ENCODE data around the gene WDR1. TPM values are rescaled to one million over a fixed set of nuclear protein-coding genes. Genes with fewer than 3 reads are reported as not detected.

WDR1 gene
- total and polyA plus RNA-seq, 2 donors from 2014 or later: 176 to 313 TPM

DNA sequence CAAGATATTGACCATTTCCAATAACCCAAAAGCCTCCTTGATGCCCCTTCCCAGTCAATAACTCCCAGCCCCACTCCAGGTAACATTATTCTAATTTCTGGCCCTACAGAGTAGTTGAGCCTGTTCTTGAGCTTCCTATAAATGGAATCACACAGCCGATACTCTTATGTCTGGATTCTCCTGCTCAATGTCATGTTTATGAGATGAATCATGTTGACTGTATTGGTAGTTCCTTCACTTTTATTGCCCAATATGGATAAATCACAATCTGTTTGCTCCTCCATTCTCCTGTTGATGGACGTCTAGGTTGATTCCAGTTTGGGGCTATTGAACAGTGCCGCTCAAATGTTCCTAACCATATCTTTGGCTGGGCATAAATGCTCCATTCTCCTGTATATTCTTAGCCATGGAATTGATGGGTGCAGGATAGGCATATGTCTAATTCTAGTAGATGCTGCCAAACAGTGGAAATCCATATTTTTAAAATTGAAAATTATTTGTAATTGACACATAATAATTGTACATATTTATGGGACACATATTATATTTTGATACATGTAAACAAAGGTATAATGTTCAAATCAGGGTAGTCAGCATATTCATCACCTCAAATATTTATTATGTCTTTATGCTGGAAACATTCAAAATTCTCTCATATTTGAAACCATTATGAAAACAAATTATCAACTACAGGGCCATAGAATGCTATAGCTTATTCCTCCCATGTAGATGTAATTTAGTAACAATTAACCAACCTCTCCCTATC is 54.8 kb downstream of the WDR1 start:
- FAIRE-seq (no peak), DNase-seq (no peak)
- no peaks in the 10 kb centered on the region for H3K27me3 ChIP-seq (ENCODE audit: control insufficient read depth, insufficient read depth, low read length)
- no peaks in the 10 kb centered on the region for H3K36me3 ChIP-seq (ENCODE audit: control insufficient read depth in 2 of 3, insufficient read depth in 3 of 3, low read length in 3 of 3)
- no peak overlapping the region for H3K27ac ChIP-seq (ENCODE audit: low read depth in 2 of 2, low read length in 2 of 2)
- no peak overlapping the region for H3K9ac ChIP-seq (ENCODE audit: low read length in 3 of 3)
- peaks cover 0 to 19% (median 5%) of the 10 kb centered on the region in 3 donors for H3K4me1 ChIP-seq (ENCODE audit: control insufficient read depth in 2 of 3, insufficient read depth in 2 of 3, low read depth in 1 of 3, low read length in 3 of 3)
- no peak overlapping the region for H3K4me3 ChIP-seq (ENCODE audit: low read length in 3 of 3)
- no peaks in the 10 kb centered on the region for H3K9me3 ChIP-seq (ENCODE audit: control insufficient read depth in 2 of 3, insufficient read depth in 1 of 3, low read length in 3 of 3)
- no peak for TF ChIP-seq CTCF (IDR thresholded peaks at IDR 0.05; ENCODE audit: borderline replicate concordance, extremely low read depth, insufficient read depth)
- intact Hi-C loops (cut with DNase I): no loop called here

GRCh38 chr4:10058371-10058770 is 58.2 kb downstream of the WDR1 start:
- FAIRE-seq: no peak

DNA sequence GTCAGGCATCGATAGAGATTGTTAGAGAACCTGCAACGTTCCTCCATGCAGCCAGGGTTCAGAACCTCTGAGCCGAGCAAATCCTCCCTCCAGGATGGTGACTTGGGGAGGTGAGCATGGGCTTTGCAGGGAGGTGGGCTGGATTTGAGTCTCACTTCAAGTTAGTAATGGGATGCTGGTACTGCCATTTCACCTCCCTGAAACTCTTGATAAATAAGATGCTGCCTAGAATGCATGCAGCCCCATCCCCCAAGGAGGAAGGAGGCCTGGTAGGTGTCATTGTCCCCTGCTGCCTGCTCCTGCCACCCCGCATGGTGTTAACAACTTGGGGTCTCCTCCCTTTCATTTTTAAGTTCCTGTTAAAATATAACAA is 59.6 kb downstream of the WDR1 start:
- TF ChIP-seq CTCF (IDR thresholded peaks at IDR 0.05; ENCODE audit: borderline replicate concordance, extremely low read depth, insufficient read depth): no peak
- peak overlapping the region; percentile 4 to 35 for H3K27ac ChIP-seq (ENCODE audit: low read depth in 2 of 2, low read length in 2 of 2)
- no peak overlapping the region for H3K9ac ChIP-seq (ENCODE audit: low read length in 3 of 3)
- H3K4me1 ChIP-seq (ENCODE audit: control insufficient read depth in 2 of 3, insufficient read depth in 2 of 3, low read depth in 1 of 3, low read length in 3 of 3): peaks cover 0 to 40% (median 13%) of the 10 kb centered on the region in 3 donors
- DNase-seq: no peak
- FAIRE-seq: no peak
- intact Hi-C loops (cut with DNase I): no loop called here
- no peaks in the 10 kb centered on the region for H3K9me3 ChIP-seq (ENCODE audit: control insufficient read depth in 2 of 3, insufficient read depth in 1 of 3, low read length in 3 of 3)
- no peaks in the 10 kb centered on the region for H3K36me3 ChIP-seq (ENCODE audit: control insufficient read depth in 2 of 3, insufficient read depth in 3 of 3, low read length in 3 of 3)
- H3K4me3 ChIP-seq (ENCODE audit: low read length in 3 of 3): no peak overlapping the region
- H3K27me3 ChIP-seq (ENCODE audit: control insufficient read depth, insufficient read depth, low read length): no peaks in the 10 kb centered on the region

More at GRCh38 chr4:10058371-10058770, 58.2 kb downstream of the WDR1 start:
- intact Hi-C loops (cut with DNase I): no loop called here
- H3K27me3 ChIP-seq (ENCODE audit: control insufficient read depth, insufficient read depth, low read length): no peaks in the 10 kb centered on the region
- no peaks in the 10 kb centered on the region for H3K36me3 ChIP-seq (ENCODE audit: control insufficient read depth in 2 of 3, insufficient read depth in 3 of 3, low read length in 3 of 3)
- H3K4me1 ChIP-seq (ENCODE audit: control insufficient read depth in 2 of 3, insufficient read depth in 2 of 3, low read depth in 1 of 3, low read length in 3 of 3): peaks cover 0 to 47% (median 15%) of the 10 kb centered on the region in 3 donors
- H3K9ac ChIP-seq (ENCODE audit: low read length in 3 of 3): no peak overlapping the region
- peak in 1 of 5 donors; percentile 15 for DNase-seq
- H3K9me3 ChIP-seq (ENCODE audit: control insufficient read depth in 2 of 3, insufficient read depth in 1 of 3, low read length in 3 of 3): no peaks in the 10 kb centered on the region
- no peak overlapping the region for H3K27ac ChIP-seq (ENCODE audit: low read depth in 2 of 2, low read length in 2 of 2)
- TF ChIP-seq CTCF (IDR thresholded peaks at IDR 0.05; ENCODE audit: borderline replicate concordance, extremely low read depth, insufficient read depth): no peak
- H3K4me3 ChIP-seq (ENCODE audit: low read length in 3 of 3): no peak overlapping the region

Measured in kidney (tissue), 14 donors.